Right lobe of liver (tissue), 6 donors: ENCODE measurements around the gene COL23A1. TPM values are rescaled to one million over a fixed set of nuclear protein-coding genes. Genes with fewer than 3 reads are reported as not detected.

Source experiments
- ATAC-seq, 4 donors: fragments of 200-7000 bp; cut with Tn5 transposase; one replicate each; pipeline ENCODE4 v1.9.1; 2020; ENCODE audit warnings: mild to moderate bottlenecking in 4 of 4, moderate library complexity in 4 of 4
- DNase-seq, 3 donors: peaks; one replicate each; pipeline ENCODE4 v3.0.0-alpha.2; 2020
- H3K27ac ChIP-seq, 3 donors: fragments of 200-600 bp; one replicate each; pipeline ENCODE4 v1.8.0; 2022
- H3K27me3 ChIP-seq, 2 donors: fragments of 200-600 bp; one replicate each; pipeline ENCODE4 v1.8.0; 2022
- H3K36me3 ChIP-seq, 4 donors: fragments of 200-600 bp; sonication (generic) in 1 of 4; one replicate each; pipeline versions ENCODE4 v1.5.1 to v1.8.0; 2017 to 2022; ENCODE audit warnings: control low read depth in 1 of 4
- H3K4me1 ChIP-seq, 4 donors: fragments of 200-600 bp; sonication (generic) in 1 of 4; one replicate each; pipeline versions ENCODE4 v1.5.1 to v1.8.0; 2017 to 2022; ENCODE audit warnings: control low read depth in 1 of 4
- H3K4me3 ChIP-seq, 3 donors: fragments of 200-600 bp; one replicate each; pipeline ENCODE4 v1.8.0; 2022
- H3K9me3 ChIP-seq, 4 donors: fragments of 200-600 bp; sonication (generic) in 1 of 4; one replicate each; pipeline versions ENCODE4 v1.5.1 to v1.8.0; 2017 to 2022; ENCODE audit warnings: control low read depth in 1 of 4
- CTCF ChIP-seq, 4 donors: fragments of 200-600 bp in 3 of 4; fragments of 450-650 bp in 1 of 4; IDR thresholded peaks; one replicate each; pipeline versions ENCODE4 v1.5.1 to v1.8.0; 2016 to 2022; ENCODE audit warnings: antibody characterized with exemption in 4 of 4, mild to moderate bottlenecking in 2 of 4
- POLR2A ChIP-seq: fragments of 450-650 bp; IDR thresholded peaks from one replicate; pipeline ENCODE4 v1.6.1; 2017; ENCODE audit warnings: antibody characterized with exemption, mild to moderate bottlenecking
- WGBS: methylation state at CpG from one replicate; pipeline ENCODE4 v1.1.6; 2018; ENCODE audit warnings: low coverage, low lambda C conversion rate; ENCODE audit not compliant: insufficient coverage; ENCODE audit errors: missing lambda C conversion rate; 5-methylcytosine and 5-hydroxymethylcytosine counted together
- intact Hi-C, 2 donors: fragments of 100-400 bp; cut with DNase I; formaldehyde crosslinking; loops; one replicate each; pipeline versions ENCODE4 v1.11.2 to v1.14.1; 2022
- total RNA-seq, 6 experiments: library from RNA; depleted of rRNA in 2 of 6; stranded (reverse); fragments of >200 nt in 2 of 6; fragmentation: NEBNext Ultra II Directional in 3 of 6; extraction: Animal tissue kit (Norgen Biotek cat#: 25700) in 3 of 6; gene quantifications; one replicate each; pipeline versions ENCODE4 v1.1.0 to v1.2.4, GENCODE V29; 2016 to 2023
- donor health status: DM: no; HTN: yes; CAD: no.
- donor health status: DM: no; HTN: no; CAD: no.
- donor health status: DM: no; HTN: no; CAD: no.
- donor health status: DM: no; HTN: yes; CAD: no.
- donor health status: DM: no; HTN: yes; CAD: no.

COL23A1 gene
- total RNA-seq, 6 experiments from 2014 or later, result 0.25 to 1.2 (median 0.50) TPM

- Histone ChIP-seq H3K4me3 (no peak overlapping the region), H3K9me3 (no peaks in the 10 kb centered on the region), H3K27me3 (no peaks in the 10 kb centered on the region), H3K36me3 (no peaks in the 10 kb centered on the region), H3K27ac (no peak overlapping the region), H3K4me1 (peaks cover 0 to 6% (median 0%) of the 10 kb centered on the region in 4 donors)
- DNase-seq, result peak; percentile 93 to 94 (median 93)
- peak; percentile 96 to 98 (median 98) for ATAC-seq
- intact Hi-C loops, result loop anchor here (5.0 to 10.0 kb wide), 2 partner anchors 265 to 272 kb away; no protein-coding TSS in a partner anchor
- 1% methylated on average over 20 of the region's 33 CpGs for WGBS
- TF ChIP-seq POLR2A (no peak), CTCF (IDR thresholded peaks at IDR 0.05) (peak; percentile 96 to 97 (median 97))
These were observed 310.3 kb downstream of the COL23A1 start for GRCh38 chr5:178279723-178280438.

DNA sequence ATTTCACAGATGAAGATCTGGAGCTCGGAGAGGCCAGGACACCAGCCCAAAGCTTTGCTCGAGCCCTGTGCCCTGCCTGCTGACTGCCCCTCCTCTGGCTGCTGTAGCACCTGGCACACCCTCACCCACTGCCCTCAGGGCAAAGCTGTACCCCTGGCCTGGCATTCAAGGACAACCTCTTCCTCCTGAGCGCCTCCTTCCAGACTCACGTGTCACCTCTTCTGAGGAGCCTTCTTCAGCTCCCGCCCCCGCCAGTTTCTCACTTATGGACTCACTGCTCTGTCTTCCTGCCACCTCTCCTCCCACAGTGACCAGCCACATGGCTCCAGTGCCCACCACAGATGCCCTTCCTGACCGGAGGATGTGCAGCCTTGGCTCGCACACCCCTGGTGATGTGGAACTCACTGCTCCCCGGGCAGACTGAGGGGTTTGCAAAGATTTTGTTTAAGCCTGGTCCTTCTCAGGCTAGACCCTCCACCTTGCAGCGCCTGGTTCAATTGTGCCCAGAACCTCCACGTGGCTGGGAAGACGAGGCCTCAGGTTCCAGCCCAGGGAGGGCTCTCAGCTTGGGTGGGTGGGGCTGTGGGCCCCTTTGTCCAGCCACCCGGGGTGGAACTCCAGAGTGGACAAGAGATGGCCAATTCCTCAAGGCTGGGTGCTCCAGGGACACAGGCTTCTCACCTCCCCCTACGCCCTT, 311.0 kb downstream of the COL23A1 start:
- H3K9me3 ChIP-seq, result no peaks in the 10 kb centered on the region
- no peak overlapping the region for H3K27ac ChIP-seq
- H3K4me1 ChIP-seq, result peaks cover 0 to 6% (median 0%) of the 10 kb centered on the region in 4 donors
- 67% methylated on average over 5 of the region's 14 CpGs for WGBS
- H3K27me3 ChIP-seq, result no peaks in the 10 kb centered on the region
- H3K36me3 ChIP-seq, result no peaks in the 10 kb centered on the region
- peak in 1 of 3 donors; percentile 41 for DNase-seq
- intact Hi-C loops, result loop anchor here (5.0 to 10.0 kb wide), 2 partner anchors 266 to 273 kb away; no protein-coding TSS in a partner anchor
- TF ChIP-seq CTCF (IDR thresholded peaks at IDR 0.05), result no peak
- no peak for TF ChIP-seq POLR2A
- no peak overlapping the region for H3K4me3 ChIP-seq
- ATAC-seq, result no peak

DNA sequence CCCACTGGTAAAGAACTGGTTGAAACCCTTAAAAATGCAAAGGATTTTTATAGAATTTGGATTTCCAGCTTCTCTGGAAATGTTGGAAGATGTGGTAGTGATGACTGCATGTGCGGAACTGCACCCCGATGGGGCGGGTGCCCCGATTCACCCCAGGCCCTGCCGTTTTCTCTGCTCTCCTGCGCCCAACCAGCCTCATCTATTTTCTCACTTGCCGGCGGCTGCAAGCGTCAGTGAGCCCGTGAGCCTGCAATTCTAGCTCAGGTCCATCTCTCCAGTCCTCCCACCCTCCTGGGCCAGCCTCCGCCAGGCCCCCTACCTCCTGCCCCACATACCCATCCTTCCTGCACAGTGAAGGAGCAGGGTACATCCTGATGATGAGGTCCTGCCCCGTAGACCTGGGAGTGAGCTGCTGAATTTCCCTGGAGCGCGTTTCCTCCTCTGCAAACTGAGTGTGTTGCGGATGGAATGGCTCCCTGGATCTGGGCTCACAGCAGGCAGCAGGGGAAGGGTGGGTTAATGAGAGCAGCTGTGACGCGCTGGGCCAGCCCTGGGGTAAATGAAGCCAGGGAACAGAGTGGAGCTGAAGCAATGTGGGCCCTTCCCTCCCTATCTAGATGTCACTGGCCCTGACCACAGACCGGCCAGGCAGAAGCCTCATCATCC, 311.7 kb downstream of the COL23A1 start:
- Histone ChIP-seq H3K4me1 (peaks cover 0 to 1% (median 0%) of the 10 kb centered on the region in 4 donors), H3K4me3 (no peak overlapping the region), H3K36me3 (no peaks in the 10 kb centered on the region), H3K9me3 (no peaks in the 10 kb centered on the region), H3K27me3 (no peaks in the 10 kb centered on the region), H3K27ac (no peak overlapping the region)
- TF ChIP-seq CTCF (IDR thresholded peaks at IDR 0.05) (no peak), POLR2A (no peak)
- intact Hi-C loops, result loop anchor here (5.0 to 10.0 kb wide), 2 partner anchors 266 to 274 kb away; no protein-coding TSS in a partner anchor
- ATAC-seq (no peak), DNase-seq (peak in 1 of 3 donors; percentile 15)
- WGBS, result 82% methylated on average over 13 of the region's 18 CpGs

- WGBS, result 40% methylated on average over 1 of the region's 12 CpGs
- Histone ChIP-seq H3K27me3 (no peaks in the 10 kb centered on the region), H3K4me3 (no peak overlapping the region), H3K4me1 (no peaks in the 10 kb centered on the region), H3K27ac (no peak overlapping the region), H3K36me3 (no peaks in the 10 kb centered on the region), H3K9me3 (no peaks in the 10 kb centered on the region)
- DNase-seq, result peak in 1 of 3 donors; percentile 43
- intact Hi-C loops, result loop anchor here (5.0 to 10.0 kb wide), 2 partner anchors 267 to 274 kb away; no protein-coding TSS in a partner anchor
- TF ChIP-seq CTCF (IDR thresholded peaks at IDR 0.05) (no peak), POLR2A (no peak)
- peak in 1 of 4 donors; percentile 15 for ATAC-seq
These were observed 312.3 kb downstream of the COL23A1 start for GRCh38 chr5:178277866-178278265.
